OCI-LY3 (cell line): ENCODE data around the gene NSG2.

Experiments used
- H2AFZ ChIP-seq: fragments of 200-600, 300-600 bp; shearing (Covaris generic); 2 replicates; pipeline ENCODE4 v1.6.0; 2014; ENCODE audit warnings: antibody characterized with exemption, low read depth, low read length
- H3K27ac ChIP-seq: fragments of 200-600, 300-600 bp; sonication (generic); 2 replicates; pipeline ENCODE4 v1.5.1; 2014; ENCODE audit warnings: mild to moderate bottlenecking, low read length, moderate library complexity, mixed read lengths
- H3K27me3 ChIP-seq: fragments of 200-600, 300-600 bp; sonication (generic); 2 replicates; pipeline ENCODE4 v1.6.1; 2014; ENCODE audit warnings: low read depth, low read length, mixed read lengths
- H3K36me3 ChIP-seq: fragments of 200-600, 300-600 bp; sonication (generic); replicated peaks from 2 replicates; pipeline ENCODE3; 2014; ENCODE audit warnings: low read depth, low read length, mixed read lengths
- H3K4me1 ChIP-seq: fragments of 300-600, 200-600 bp; sonication (generic); 2 replicates; pipeline ENCODE4 v1.6.1; 2014; ENCODE audit warnings: low read length, mixed read lengths
- H3K4me2 ChIP-seq: fragments of 200-600, 300-600 bp; sonication (generic); 2 replicates; pipeline ENCODE4 v1.6.1; 2014; ENCODE audit warnings: low read length, mixed read lengths
- H3K4me3 ChIP-seq: fragments of 300-600, 200-600 bp; sonication (generic); 2 replicates; pipeline ENCODE4 v1.5.1; 2014; ENCODE audit warnings: antibody characterized with exemption, mild to moderate bottlenecking, low read length, moderate library complexity
- H3K79me2 ChIP-seq: fragments of 300-600, 200-600 bp; shearing (Covaris generic); 2 replicates; pipeline ENCODE4 v1.6.1; 2014; ENCODE audit warnings: mild to moderate bottlenecking, low read length, mixed read lengths
- H3K9ac ChIP-seq: fragments of 300-600, 200-600 bp; shearing (Covaris generic); 2 replicates; pipeline ENCODE4 v1.6.0; 2014; ENCODE audit warnings: mild to moderate bottlenecking, low read length, moderate library complexity
- H3K9me3 ChIP-seq: fragments of 200-600, 300-600 bp; shearing (Covaris generic); 2 replicates; pipeline ENCODE4 v1.6.1; 2014; ENCODE audit warnings: low read length, mixed read lengths; ENCODE audit not compliant: insufficient read depth
- H4K20me1 ChIP-seq: fragments of 200-600, 300-600 bp; sonication (generic); 2 replicates; pipeline ENCODE4 v1.6.1; 2016; ENCODE audit warnings: low read length, mixed read lengths; ENCODE audit not compliant: insufficient read depth
- EZH2phosphoT487 ChIP-seq: fragments of 200-600 bp; shearing (Covaris generic); IDR thresholded peaks from 2 replicates; pipeline ENCODE4 v1.6.1; 2018; ENCODE audit warnings: antibody characterized with exemption, mixed run types, low read depth
- TF ChIP-seq, protein P1 (sequence below): fragments of 200-600, 300-600 bp; sonication (generic); IDR thresholded peaks from 2 replicates; pipeline ENCODE4 v1.5.1; 2014; ENCODE audit warnings: antibody characterized with exemption, low read length, low read depth

Gene NSG2

DNA sequence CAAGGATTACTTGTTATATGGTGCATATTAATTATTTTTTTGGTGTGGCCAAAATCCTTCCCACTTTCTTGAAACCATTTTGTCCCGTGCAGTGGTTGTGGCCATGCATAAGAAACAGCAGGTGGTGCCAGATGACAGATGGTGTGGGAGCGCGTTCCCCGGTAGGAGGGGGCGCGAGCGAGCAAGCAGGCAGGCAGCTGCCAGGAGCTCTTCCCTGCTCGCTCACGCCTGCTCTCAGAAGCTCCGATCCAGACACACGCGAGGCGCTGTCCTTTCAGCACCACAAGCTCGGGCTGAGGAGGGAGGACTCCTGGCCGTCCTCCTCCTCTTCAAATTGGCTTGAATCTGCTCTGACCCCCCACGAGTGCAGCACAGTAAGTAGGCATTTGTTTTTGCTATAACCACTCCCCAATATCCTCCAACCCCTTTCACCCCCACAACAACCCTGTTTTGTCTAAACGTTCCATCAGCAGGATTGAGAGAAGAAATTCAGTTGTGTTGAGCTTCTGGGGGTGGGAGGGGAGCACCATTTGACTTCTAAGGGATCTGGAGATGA, at the start of gene NSG2:
Gene NSG2 (plus strand): TSS at position 237 of the 556 bp plus-strand sequence. CDS start 1,050 bp downstream, outside the sequence.
- Histone ChIP-seq H3K36me3 (no peaks in the 10 kb centered on the region), H3K27me3 (peaks cover 9% of the 10 kb centered on the region; the same call in 1 of the 2 replicates), H2AFZ (no peak within 1 kb of the TSS), H3K9me3 (no peaks in the 10 kb centered on the region), H3K9ac (no peak within 1 kb of the TSS), H3K4me3 (no peak within 1 kb of the TSS), H3K79me2 (no peaks in the 10 kb centered on the region), H3K27ac (no peak within 1 kb of the TSS), H3K4me2 (no peak within 1 kb of the TSS), H3K4me1 (no peaks in the 10 kb centered on the region), H4K20me1 (no peaks in the 10 kb centered on the region)
- no peak for TF ChIP-seq EZH2phosphoT487
- TF ChIP-seq, protein P1, sequence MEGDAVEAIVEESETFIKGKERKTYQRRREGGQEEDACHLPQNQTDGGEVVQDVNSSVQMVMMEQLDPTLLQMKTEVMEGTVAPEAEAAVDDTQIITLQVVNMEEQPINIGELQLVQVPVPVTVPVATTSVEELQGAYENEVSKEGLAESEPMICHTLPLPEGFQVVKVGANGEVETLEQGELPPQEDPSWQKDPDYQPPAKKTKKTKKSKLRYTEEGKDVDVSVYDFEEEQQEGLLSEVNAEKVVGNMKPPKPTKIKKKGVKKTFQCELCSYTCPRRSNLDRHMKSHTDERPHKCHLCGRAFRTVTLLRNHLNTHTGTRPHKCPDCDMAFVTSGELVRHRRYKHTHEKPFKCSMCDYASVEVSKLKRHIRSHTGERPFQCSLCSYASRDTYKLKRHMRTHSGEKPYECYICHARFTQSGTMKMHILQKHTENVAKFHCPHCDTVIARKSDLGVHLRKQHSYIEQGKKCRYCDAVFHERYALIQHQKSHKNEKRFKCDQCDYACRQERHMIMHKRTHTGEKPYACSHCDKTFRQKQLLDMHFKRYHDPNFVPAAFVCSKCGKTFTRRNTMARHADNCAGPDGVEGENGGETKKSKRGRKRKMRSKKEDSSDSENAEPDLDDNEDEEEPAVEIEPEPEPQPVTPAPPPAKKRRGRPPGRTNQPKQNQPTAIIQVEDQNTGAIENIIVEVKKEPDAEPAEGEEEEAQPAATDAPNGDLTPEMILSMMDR = peak; percentile 79

DNA sequence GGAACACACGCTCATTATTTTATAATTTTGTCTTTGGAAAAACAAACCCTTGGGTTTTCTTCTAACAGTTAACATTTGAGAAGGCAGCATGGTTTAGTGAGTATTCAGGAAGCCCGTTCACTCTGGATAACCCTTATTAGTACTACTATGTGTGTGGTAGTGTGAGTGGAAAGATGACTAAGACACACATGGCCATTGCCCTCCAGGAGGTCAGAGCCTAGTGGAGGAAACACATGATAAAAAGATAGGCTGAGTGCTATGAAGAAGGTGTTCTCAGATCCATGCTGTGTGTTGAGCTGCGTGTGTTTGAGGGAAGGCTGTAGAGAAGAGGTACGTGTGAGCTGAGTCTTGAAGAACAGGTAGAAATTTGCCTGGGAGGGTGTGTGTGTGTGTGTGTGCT, 48.2 kb upstream of the NSG2 start:
- H3K4me3 ChIP-seq = no peak overlapping the region
- no peaks in the 10 kb centered on the region for H3K9me3 ChIP-seq
- H2AFZ ChIP-seq = no peak overlapping the region
- no peaks in the 10 kb centered on the region for H4K20me1 ChIP-seq
- no peaks in the 10 kb centered on the region for H3K36me3 ChIP-seq
- no peak overlapping the region for H3K9ac ChIP-seq
- peaks cover 53% of the 10 kb centered on the region for H3K27me3 ChIP-seq
- no peak overlapping the region for H3K4me2 ChIP-seq
- H3K4me1 ChIP-seq = no peaks in the 10 kb centered on the region
- no peak for TF ChIP-seq EZH2phosphoT487
- TF ChIP-seq, protein P1 = no peak
- H3K79me2 ChIP-seq = no peaks in the 10 kb centered on the region
- no peak overlapping the region for H3K27ac ChIP-seq

DNA sequence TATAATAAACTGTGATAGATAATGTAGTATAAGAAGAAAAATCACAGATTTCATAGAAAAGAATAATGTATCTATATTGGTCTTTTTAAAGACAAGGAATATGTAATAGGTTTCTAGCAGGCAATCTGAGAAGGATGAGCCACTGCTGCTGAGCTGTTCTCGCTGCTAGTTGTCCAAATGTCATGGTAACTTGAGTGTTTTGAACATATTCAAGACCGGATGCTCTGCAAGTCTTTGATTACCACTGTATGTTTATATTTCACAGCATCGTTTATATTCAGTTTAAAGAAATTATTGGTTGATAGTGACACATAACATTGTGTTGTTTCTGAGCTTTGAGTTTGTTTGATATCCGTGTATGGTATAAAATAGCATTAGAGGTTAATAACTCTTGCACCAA, 47.0 kb upstream of the NSG2 start:
- H3K4me2 ChIP-seq = no peak overlapping the region
- H2AFZ ChIP-seq = no peak overlapping the region
- no peaks in the 10 kb centered on the region for H4K20me1 ChIP-seq
- H3K9ac ChIP-seq = no peak overlapping the region
- H3K9me3 ChIP-seq = no peaks in the 10 kb centered on the region
- H3K36me3 ChIP-seq = no peaks in the 10 kb centered on the region
- TF ChIP-seq, protein P1 = no peak
- no peak for TF ChIP-seq EZH2phosphoT487
- no peaks in the 10 kb centered on the region for H3K79me2 ChIP-seq
- no peaks in the 10 kb centered on the region for H3K4me1 ChIP-seq
- H3K27ac ChIP-seq = no peak overlapping the region
- no peak overlapping the region for H3K4me3 ChIP-seq
- peaks cover 60% of the 10 kb centered on the region for H3K27me3 ChIP-seq

DNA sequence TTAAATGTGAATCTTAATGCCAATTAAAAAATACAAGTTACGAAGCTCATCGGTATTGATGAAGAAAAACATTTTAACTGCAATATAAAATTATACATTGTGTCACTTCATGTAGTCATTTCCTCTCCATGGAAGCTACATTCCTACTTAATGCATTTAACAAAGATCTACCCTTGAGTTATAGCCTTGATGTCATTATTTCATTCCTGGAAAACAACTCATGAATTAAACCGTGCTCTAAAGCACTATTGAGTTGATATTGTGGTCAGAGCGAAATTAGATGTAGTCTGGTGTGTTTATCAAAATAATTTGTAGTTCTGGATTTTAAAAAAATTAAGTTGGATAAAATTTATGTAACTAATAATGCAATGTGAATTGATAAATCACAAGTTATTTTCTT, 45.4 kb upstream of the NSG2 start:
- no peak overlapping the region for H3K4me3 ChIP-seq
- H3K9me3 ChIP-seq = no peaks in the 10 kb centered on the region
- H3K9ac ChIP-seq = no peak overlapping the region
- no peaks in the 10 kb centered on the region for H4K20me1 ChIP-seq
- H3K79me2 ChIP-seq = no peaks in the 10 kb centered on the region
- TF ChIP-seq EZH2phosphoT487 = no peak
- TF ChIP-seq, protein P1 = no peak
- H3K4me2 ChIP-seq = no peak overlapping the region
- H3K4me1 ChIP-seq = no peaks in the 10 kb centered on the region
- no peaks in the 10 kb centered on the region for H3K36me3 ChIP-seq
- no peak overlapping the region for H3K27ac ChIP-seq
- no peak overlapping the region for H2AFZ ChIP-seq
- H3K27me3 ChIP-seq = peaks cover 66% of the 10 kb centered on the region
